Uterus (tissue), 4 donors: Measurements from ENCODE around the gene RPS5. TPM values are rescaled to one million over a fixed set of nuclear protein-coding genes. Genes with fewer than 3 reads are reported as not detected.

ENCODE experiments used
- DNase-seq, 2 donors: peaks; one replicate each; pipeline ENCODE4 v3.0.0-alpha.2; 2019 to 2020
- H3K27ac ChIP-seq, 2 donors: fragments of 200-600 bp; sonication (generic); 1 replicate in 1 of 2; 2 replicates in 1 of 2; pipeline ENCODE4 v1.5.1; 2016 to 2018
- H3K27me3 ChIP-seq, 2 donors: fragments of 200-600 bp; sonication (generic); one replicate each; pipeline ENCODE4 v1.5.1; 2018 to 2019; ENCODE audit warnings: control low read depth in 1 of 2
- H3K36me3 ChIP-seq, 2 donors: fragments of 200-600 bp; sonication (generic); one replicate each; pipeline ENCODE4 v1.5.1; 2019; ENCODE audit warnings: control low read depth in 1 of 2
- H3K4me1 ChIP-seq, 2 donors: fragments of 200-600 bp; sonication (generic); one replicate each; pipeline ENCODE4 v1.5.1; 2018 to 2019; ENCODE audit warnings: control low read depth in 1 of 2
- H3K4me3 ChIP-seq, 2 donors: fragments of 200-600 bp; sonication (generic); 1 replicate in 1 of 2; 2 replicates in 1 of 2; pipeline ENCODE4 v1.5.1; 2018 to 2019; ENCODE audit warnings: mild to moderate bottlenecking in 1 of 2
- H3K9me3 ChIP-seq, 2 donors: fragments of 200-600 bp; sonication (generic); one replicate each; pipeline ENCODE4 v1.5.1; 2019; ENCODE audit warnings: control low read depth in 1 of 2
- POLR2A ChIP-seq, 2 donors: fragments of 450-650 bp; IDR thresholded peaks; one replicate each; pipeline ENCODE4 v1.6.1; 2016; ENCODE audit warnings: antibody characterized with exemption in 2 of 2, mild to moderate bottlenecking in 1 of 2, moderate library complexity in 1 of 2
- intact Hi-C: fragments of 100-400 bp; cut with DNase I; formaldehyde crosslinking; loops from one replicate; pipeline ENCODE4 v1.15.1; 2023; ENCODE audit warnings: low total_unique reads
- total RNA-seq, 4 donors: library from RNA; depleted of rRNA in 3 of 4; stranded (reverse); fragments of >200 nt in 3 of 4; gene quantifications; one replicate each; pipeline versions ENCODE4 v1.1.0 to v1.2.4, GENCODE V29; 2014 to 2023
- TF ChIP-seq, protein P1 (sequence below), 4 experiments: fragments of 200-600 bp in 2 of 4; fragments of 450-650 bp in 2 of 4; sonication (generic) in 2 of 4; IDR thresholded peaks; one replicate each; pipeline ENCODE4 v1.5.1; 2016 to 2019; ENCODE audit warnings: antibody characterized with exemption in 4 of 4, mild to moderate bottlenecking in 2 of 4, moderate library complexity in 1 of 4
- donor health status: DM: yes; HTN: yes; CAD: no.

RPS5 gene
- total RNA-seq, 4 donors from 2014 or later = 1,103 to 4,958 (median 2,770) TPM

DNA sequence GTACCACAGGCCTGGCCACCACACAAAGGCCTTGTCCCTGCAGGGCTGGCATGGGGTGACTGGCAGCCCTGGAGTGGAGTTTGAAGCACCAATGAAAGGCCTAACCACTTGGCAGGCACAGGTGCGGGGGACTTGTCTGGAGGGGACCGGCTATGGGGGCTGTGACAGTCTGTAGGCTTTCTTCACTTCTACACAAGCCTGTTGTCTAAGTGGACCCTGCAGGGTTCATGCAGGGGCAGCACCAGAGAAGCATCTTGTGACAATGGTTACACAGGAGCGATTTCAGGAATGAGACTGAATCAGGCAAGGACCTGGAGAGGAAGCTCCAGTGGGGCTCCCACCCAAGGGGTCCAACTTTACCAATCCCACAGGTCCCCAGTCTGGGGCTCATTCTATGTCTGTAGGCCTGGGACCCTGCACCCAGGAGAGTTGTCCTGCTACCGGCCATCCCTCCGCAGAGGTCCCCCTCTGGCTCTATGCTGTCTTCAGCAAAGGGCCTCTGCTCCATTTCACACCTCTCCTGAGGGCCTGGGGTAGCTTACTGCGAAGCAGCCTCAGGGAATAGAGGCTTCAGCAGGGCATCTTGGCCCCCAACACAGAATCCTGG lies 4.0 kb upstream of the RPS5 start:
- no peaks in the 10 kb centered on the region for H3K36me3 ChIP-seq
- intact Hi-C loops = no loop called here
- no peak overlapping the region for H3K4me3 ChIP-seq
- H3K27me3 ChIP-seq = no peaks in the 10 kb centered on the region
- H3K27ac ChIP-seq = no peak overlapping the region
- DNase-seq = no peak
- no peaks in the 10 kb centered on the region for H3K9me3 ChIP-seq
- H3K4me1 ChIP-seq = peaks cover 3 to 23% of the 10 kb centered on the region in 2 donors
- no peak for TF ChIP-seq POLR2A (IDR thresholded peaks at IDR 0.05)
- TF ChIP-seq, protein P1, sequence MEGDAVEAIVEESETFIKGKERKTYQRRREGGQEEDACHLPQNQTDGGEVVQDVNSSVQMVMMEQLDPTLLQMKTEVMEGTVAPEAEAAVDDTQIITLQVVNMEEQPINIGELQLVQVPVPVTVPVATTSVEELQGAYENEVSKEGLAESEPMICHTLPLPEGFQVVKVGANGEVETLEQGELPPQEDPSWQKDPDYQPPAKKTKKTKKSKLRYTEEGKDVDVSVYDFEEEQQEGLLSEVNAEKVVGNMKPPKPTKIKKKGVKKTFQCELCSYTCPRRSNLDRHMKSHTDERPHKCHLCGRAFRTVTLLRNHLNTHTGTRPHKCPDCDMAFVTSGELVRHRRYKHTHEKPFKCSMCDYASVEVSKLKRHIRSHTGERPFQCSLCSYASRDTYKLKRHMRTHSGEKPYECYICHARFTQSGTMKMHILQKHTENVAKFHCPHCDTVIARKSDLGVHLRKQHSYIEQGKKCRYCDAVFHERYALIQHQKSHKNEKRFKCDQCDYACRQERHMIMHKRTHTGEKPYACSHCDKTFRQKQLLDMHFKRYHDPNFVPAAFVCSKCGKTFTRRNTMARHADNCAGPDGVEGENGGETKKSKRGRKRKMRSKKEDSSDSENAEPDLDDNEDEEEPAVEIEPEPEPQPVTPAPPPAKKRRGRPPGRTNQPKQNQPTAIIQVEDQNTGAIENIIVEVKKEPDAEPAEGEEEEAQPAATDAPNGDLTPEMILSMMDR (IDR thresholded peaks at IDR 0.05) = no peak

DNA sequence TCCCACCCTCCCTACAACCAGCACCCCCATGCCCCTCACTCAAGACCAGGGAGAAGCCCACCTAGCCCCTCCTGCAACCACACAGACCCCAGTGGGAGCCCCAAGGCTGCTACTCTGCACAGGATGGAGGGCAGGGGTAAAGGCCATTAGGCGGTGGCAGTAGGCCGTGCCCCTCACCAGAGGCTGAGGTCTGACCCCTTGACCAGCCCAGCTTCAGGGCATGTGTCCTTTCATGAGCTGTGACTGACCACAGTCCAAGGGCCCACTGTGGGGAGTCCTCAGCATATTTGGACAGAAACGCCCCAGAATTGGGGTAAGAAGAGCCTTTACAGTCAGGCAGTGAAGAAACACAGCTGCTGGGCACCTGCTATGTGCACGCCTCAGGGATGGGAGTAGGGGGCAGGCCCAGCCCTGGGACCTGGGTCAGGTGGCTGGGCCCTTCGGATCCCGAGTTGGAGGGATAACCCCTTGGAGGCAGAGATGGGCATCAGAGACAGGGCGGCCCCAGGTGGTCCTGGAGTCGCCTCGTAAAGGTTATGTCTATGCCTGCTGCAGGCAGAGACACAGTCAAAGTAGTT lies 1.7 kb upstream of the RPS5 start:
- intact Hi-C loops = no loop called here
- TF ChIP-seq, protein P1 (IDR thresholded peaks at IDR 0.05) = no peak
- no peak for TF ChIP-seq POLR2A (IDR thresholded peaks at IDR 0.05)
- Histone ChIP-seq H3K4me1 (peaks cover 5 to 21% of the 10 kb centered on the region in 2 donors), H3K9me3 (no peaks in the 10 kb centered on the region), H3K27ac (peak overlapping the region; percentile 92 to 97), H3K36me3 (no peaks in the 10 kb centered on the region), H3K27me3 (no peaks in the 10 kb centered on the region), H3K4me3 (peak overlapping the region in 1 of 2 donors; percentile 88)
- DNase-seq = no peak

DNA sequence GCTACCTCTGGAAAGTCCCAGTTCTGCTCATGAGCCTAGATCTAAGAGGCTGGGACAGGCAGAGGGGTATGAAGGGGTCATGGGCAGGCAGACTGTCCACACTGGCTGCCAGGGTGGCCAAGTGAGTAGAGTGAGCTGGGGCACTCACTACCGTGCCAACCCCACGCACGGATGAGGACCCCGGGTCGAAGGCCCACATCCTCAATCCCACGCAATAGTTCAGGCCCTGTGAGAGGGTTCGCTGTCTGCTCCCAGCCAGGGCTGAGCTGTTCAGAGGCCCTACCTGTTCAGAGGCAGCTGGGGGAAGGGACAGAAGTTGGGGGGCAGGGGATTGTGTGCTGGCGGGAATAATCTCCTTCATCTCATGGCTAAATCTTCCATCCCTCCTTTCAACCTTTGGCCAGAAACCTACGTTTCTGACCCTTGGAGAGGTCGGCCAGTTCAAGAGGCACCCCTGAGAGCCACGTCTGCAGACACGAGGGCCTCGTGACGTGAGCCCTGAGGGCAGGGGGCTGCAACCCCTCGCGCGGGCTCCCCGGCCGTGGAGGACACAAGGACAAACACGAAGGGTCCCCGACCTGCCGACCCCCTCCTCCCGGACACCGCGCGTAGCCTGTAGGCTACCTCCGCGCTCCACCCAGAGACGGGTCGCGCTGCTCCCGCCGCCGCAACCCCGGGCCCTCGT lies 1.0 kb upstream of the RPS5 start:
- DNase-seq = peak in 1 of 2 donors; percentile 35
- TF ChIP-seq POLR2A (IDR thresholded peaks at IDR 0.05) = no peak
- TF ChIP-seq, protein P1 (IDR thresholded peaks at IDR 0.05) = no peak
- no peaks in the 10 kb centered on the region for H3K27me3 ChIP-seq
- peaks cover 5 to 21% of the 10 kb centered on the region in 2 donors for H3K4me1 ChIP-seq
- no peaks in the 10 kb centered on the region for H3K9me3 ChIP-seq
- intact Hi-C loops = no loop called here
- H3K27ac ChIP-seq = peak overlapping the region; percentile 92 to 97
- no peaks in the 10 kb centered on the region for H3K36me3 ChIP-seq
- peak overlapping the region; percentile 61 to 88 for H3K4me3 ChIP-seq

DNA sequence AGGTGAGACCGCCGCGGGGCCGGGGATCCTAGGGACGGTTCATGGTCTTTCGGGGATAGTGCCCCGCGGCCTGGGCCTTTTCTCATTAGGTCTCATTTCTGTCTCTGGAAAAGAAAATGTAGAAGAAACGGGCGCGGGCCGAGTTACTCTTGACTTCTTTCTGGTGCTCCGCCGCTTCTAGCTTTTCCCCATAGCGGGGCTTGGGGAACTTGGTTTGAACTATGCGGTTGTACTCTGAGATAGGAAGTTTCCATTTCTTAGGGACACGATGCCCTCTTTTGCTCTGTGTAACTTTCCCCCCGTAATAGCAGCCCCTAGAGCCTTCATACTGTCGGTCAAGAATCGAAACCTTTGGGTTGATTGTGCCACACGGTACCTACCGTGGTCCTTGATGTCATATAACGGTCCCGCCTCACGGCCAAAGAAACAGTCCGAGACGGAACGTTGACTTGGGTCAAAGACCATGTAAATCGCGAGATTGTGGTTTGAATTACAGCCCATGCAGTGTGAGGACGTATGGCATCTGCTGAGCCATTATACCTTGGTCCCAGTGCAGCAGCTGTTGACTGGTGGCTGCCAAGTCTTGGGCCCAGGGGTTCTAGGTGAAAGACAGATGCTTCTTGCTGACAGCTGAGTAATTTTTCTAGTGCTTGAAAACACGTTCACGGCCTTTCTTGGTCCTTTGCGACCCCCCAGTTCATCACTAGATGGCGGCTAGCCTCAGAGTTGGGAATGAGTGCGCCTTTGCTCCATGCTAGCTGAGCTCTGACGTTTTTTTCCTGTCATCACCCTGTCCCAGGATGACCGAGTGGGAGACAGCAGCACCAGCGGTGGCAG lies 487 bp downstream of the RPS5 start:
- Histone ChIP-seq H3K9me3 (no peaks in the 10 kb centered on the region), H3K27me3 (no peaks in the 10 kb centered on the region), H3K27ac (peak overlapping the region; percentile 92 to 97), H3K4me1 (peaks cover 5 to 21% of the 10 kb centered on the region in 2 donors), H3K36me3 (no peaks in the 10 kb centered on the region), H3K4me3 (peak overlapping the region; percentile 61 to 88)
- no peak for TF ChIP-seq POLR2A (IDR thresholded peaks at IDR 0.05)
- TF ChIP-seq, protein P1 (IDR thresholded peaks at IDR 0.05) = no peak
- intact Hi-C loops = no loop called here
- DNase-seq = no peak
